Measurements from ENCODE around the gene ABCC6. TPM values are rescaled to one million over a fixed set of nuclear protein-coding genes. Genes with fewer than 3 reads are reported as not detected.
A peak's percentile ranks its signal among the peaks of the same experiment; 100 is the strongest.

ABCC6 gene
- polyA plus RNA-seq, 3 donors, result 6.1 to 16.5 (median 14.7) TPM

GRCh38 chr16:16112450-16113053 lies 110.7 kb downstream of the ABCC6 start:
- Histone ChIP-seq H3K9ac (ENCODE audit: insufficient read depth, low read length, poor library complexity, severe bottlenecking) (no peak overlapping the region), H3K27ac (ENCODE audit: low read depth in 1 of 2, low read length in 2 of 2) (no peak overlapping the region), H4K20me1 (ENCODE audit: insufficient read depth, low read length) (no peaks in the 10 kb centered on the region), H3K9me3 (replicated peaks in 1 of 2; ENCODE audit: control insufficient read depth in 1 of 2, insufficient read depth in 1 of 2, low read length in 2 of 2) (peaks cover 11 to 12% of the 10 kb centered on the region in 2 donors), H3K4me1 (ENCODE audit: control insufficient read depth in 1 of 2, insufficient read depth in 2 of 2, low read length in 2 of 2) (no peaks in the 10 kb centered on the region), H3K27me3 (ENCODE audit: control insufficient read depth in 2 of 2, insufficient read depth in 2 of 2, low read length in 2 of 2) (no peaks in the 10 kb centered on the region), H2AFZ (ENCODE audit: insufficient read depth, low read depth, low read length, poor library complexity, severe bottlenecking) (no peak overlapping the region), H3K36me3 (replicated peaks in 1 of 2; ENCODE audit: control insufficient read depth in 1 of 2, insufficient read depth in 2 of 2, low read length in 2 of 2) (peaks cover 82 to 100% of the 10 kb centered on the region in 2 donors), H3K79me2 (ENCODE audit: insufficient read depth, low read length) (no peaks in the 10 kb centered on the region), H3K4me3 (replicated peaks in 1 of 3; ENCODE audit: low read depth in 2 of 3, low read length in 3 of 3) (no peak overlapping the region), H3K4me2 (replicated peaks; ENCODE audit: extremely low read depth, low read length, poor library complexity, severe bottlenecking) (no peak overlapping the region)
- 75% methylated on average over 5 of the region's 8 CpGs for WGBS (ENCODE audit: insufficient coverage)
- intact Hi-C loops (cut with micrococcal nuclease), result loop anchor here in 1 of 2 donors (10.0 kb wide), 1 partner anchor 62 kb away; no protein-coding TSS in a partner anchor
- DNase-seq, result no peak
- H3K4me1 Mint-ChIP-seq, result no peaks in the 10 kb centered on the region
- peaks cover 0 to 1% (median 0%) of the 10 kb centered on the region in 3 donors for H3K27me3 Mint-ChIP-seq (ENCODE audit: low read depth in 3 of 3)
- H3K36me3 Mint-ChIP-seq, result peaks cover 88 to 97% of the 10 kb centered on the region in 2 donors
- H3K27ac Mint-ChIP-seq, result no peak overlapping the region
- H3K4me3 Mint-ChIP-seq, result no peak overlapping the region
- peaks cover 9 to 19% (median 14%) of the 10 kb centered on the region in 7 donors for H3K9me3 Mint-ChIP-seq
- no peak for TF ChIP-seq CTCF (IDR thresholded peaks at IDR 0.05)

- H3K9me3 Mint-ChIP-seq, result peaks cover 4 to 10% (median 6%) of the 10 kb centered on the region in 7 donors
- Histone ChIP-seq H2AFZ (ENCODE audit: insufficient read depth, low read depth, low read length, poor library complexity, severe bottlenecking) (no peak overlapping the region), H3K36me3 (replicated peaks in 1 of 2; ENCODE audit: control insufficient read depth in 1 of 2, insufficient read depth in 2 of 2, low read length in 2 of 2) (peaks cover 80 to 100% of the 10 kb centered on the region in 2 donors)
Observed at GRCh38 chr16:16111639-16112038, 111.7 kb downstream of the ABCC6 start.

More at GRCh38 chr16:16111639-16112038, 111.7 kb downstream of the ABCC6 start:
- H3K4me3 Mint-ChIP-seq, result no peak overlapping the region
- peak overlapping the region in 2 of 7 donors; percentile 26 to 50 for H3K27ac Mint-ChIP-seq
- H3K4me2 ChIP-seq (replicated peaks; ENCODE audit: extremely low read depth, low read length, poor library complexity, severe bottlenecking), result no peak overlapping the region
- intact Hi-C loops (cut with micrococcal nuclease), result loop anchor here in 1 of 2 donors (10.0 kb wide), 1 partner anchor 63 kb away; no protein-coding TSS in a partner anchor
- no peak for TF ChIP-seq CTCF (IDR thresholded peaks at IDR 0.05)
- peaks cover 85 to 96% of the 10 kb centered on the region in 2 donors for H3K36me3 Mint-ChIP-seq
- no peaks in the 10 kb centered on the region for H3K27me3 Mint-ChIP-seq (ENCODE audit: low read depth in 3 of 3)
- no peaks in the 10 kb centered on the region for H3K4me1 Mint-ChIP-seq
- no peak for DNase-seq
- peaks cover 2 to 3% of the 10 kb centered on the region in 2 donors for H3K9me3 ChIP-seq (replicated peaks in 1 of 2; ENCODE audit: control insufficient read depth in 1 of 2, insufficient read depth in 1 of 2, low read length in 2 of 2)
- no peak overlapping the region for H3K27ac ChIP-seq (ENCODE audit: low read depth in 1 of 2, low read length in 2 of 2)
- no peak overlapping the region for H3K9ac ChIP-seq (ENCODE audit: insufficient read depth, low read length, poor library complexity, severe bottlenecking)
- no peaks in the 10 kb centered on the region for H4K20me1 ChIP-seq (ENCODE audit: insufficient read depth, low read length)
- H3K4me3 ChIP-seq (replicated peaks in 1 of 3; ENCODE audit: low read depth in 2 of 3, low read length in 3 of 3), result no peak overlapping the region
- 94% methylated on average over 4 of the region's 4 CpGs for WGBS (ENCODE audit: insufficient coverage)
- no peaks in the 10 kb centered on the region for H3K27me3 ChIP-seq (ENCODE audit: control insufficient read depth in 2 of 2, insufficient read depth in 2 of 2, low read length in 2 of 2)
- H3K79me2 ChIP-seq (ENCODE audit: insufficient read depth, low read length), result no peaks in the 10 kb centered on the region
- no peaks in the 10 kb centered on the region for H3K4me1 ChIP-seq (ENCODE audit: control insufficient read depth in 1 of 2, insufficient read depth in 2 of 2, low read length in 2 of 2)

Measured in CD14-positive monocyte (primary cell).